ENCODE results near the gene LRRTM3.

The LRRTM3 gene

GRCh38 chr10:67036808-67037207 is 111.0 kb downstream of the LRRTM3 start:
- DNase-seq = no peak

GRCh38 chr10:67043041-67043440 is 117.2 kb downstream of the LRRTM3 start:
- no peak for DNase-seq

GRCh38 chr10:67045404-67045803 is 119.6 kb downstream of the LRRTM3 start:
- DNase-seq = no peak

- no peak for DNase-seq
These were observed 120.7 kb downstream of the LRRTM3 start for GRCh38 chr10:67046507-67046906.

GRCh38 chr10:67049988-67050387 is 124.2 kb downstream of the LRRTM3 start:
- no peak for DNase-seq

GRCh38 chr10:67050415-67050814 is 124.6 kb downstream of the LRRTM3 start:
- no peak for DNase-seq

GRCh38 chr10:67072654-67073053 is 146.8 kb downstream of the LRRTM3 start:
- DNase-seq = no peak

GRCh38 chr10:67075491-67075971 is 149.7 kb downstream of the LRRTM3 start:
- no peak for DNase-seq

GRCh38 chr10:67076144-67076543 is 150.3 kb downstream of the LRRTM3 start:
- no peak for DNase-seq

- DNase-seq = no peak
These were observed 151.5 kb downstream of the LRRTM3 start for GRCh38 chr10:67077376-67077775.

GRCh38 chr10:67079126-67079525 is 153.3 kb downstream of the LRRTM3 start:
- no peak for DNase-seq

- DNase-seq = no peak
These were observed 160.7 kb downstream of the LRRTM3 start for GRCh38 chr10:67086327-67087134.

GRCh38 chr10:67087135-67087425 is 161.2 kb downstream of the LRRTM3 start:
- DNase-seq = no peak

GRCh38 chr10:67088036-67088435 is 162.2 kb downstream of the LRRTM3 start:
- DNase-seq = no peak

GRCh38 chr10:67095531-67095930 is 169.7 kb downstream of the LRRTM3 start:
- no peak for DNase-seq

- no peak for DNase-seq
These were observed 172.6 kb downstream of the LRRTM3 start for GRCh38 chr10:67098461-67098860.

- no peak for DNase-seq
These were observed 175.1 kb downstream of the LRRTM3 start for GRCh38 chr10:67100951-67101350.

GRCh38 chr10:67107670-67108069 is 181.8 kb downstream of the LRRTM3 start:
- no peak for DNase-seq

GRCh38 chr10:67110286-67110685 is 184.4 kb downstream of the LRRTM3 start:
- no peak for DNase-seq

GRCh38 chr10:67112765-67113164 is 186.9 kb downstream of the LRRTM3 start:
- DNase-seq = no peak

- DNase-seq = no peak
These were observed 189.1 kb downstream of the LRRTM3 start for GRCh38 chr10:67114945-67115344.

- DNase-seq = no peak
These were observed 190.1 kb downstream of the LRRTM3 start for GRCh38 chr10:67115972-67116371.

- DNase-seq = no peak
These were observed 193.8 kb downstream of the LRRTM3 start for GRCh38 chr10:67119651-67120050.

GRCh38 chr10:67127441-67127840 is 201.6 kb downstream of the LRRTM3 start:
- DNase-seq = no peak

- DNase-seq = no peak
These were observed 214.8 kb downstream of the LRRTM3 start for GRCh38 chr10:67140641-67141040.
